NCI-H1048 (cell line): Measurements from ENCODE around the gene ZNF77.
"Not testable (repeated sequence)": the region's sequence is repeated elsewhere in the genome, so short reads cannot be mapped to it uniquely, and the experiment has no call there.

Experiments
- DNase-seq: peaks from one replicate; lab custom pipeline; 2025; lab: John Stamatoyannopoulos, UW

Gene ZNF77

DNA sequence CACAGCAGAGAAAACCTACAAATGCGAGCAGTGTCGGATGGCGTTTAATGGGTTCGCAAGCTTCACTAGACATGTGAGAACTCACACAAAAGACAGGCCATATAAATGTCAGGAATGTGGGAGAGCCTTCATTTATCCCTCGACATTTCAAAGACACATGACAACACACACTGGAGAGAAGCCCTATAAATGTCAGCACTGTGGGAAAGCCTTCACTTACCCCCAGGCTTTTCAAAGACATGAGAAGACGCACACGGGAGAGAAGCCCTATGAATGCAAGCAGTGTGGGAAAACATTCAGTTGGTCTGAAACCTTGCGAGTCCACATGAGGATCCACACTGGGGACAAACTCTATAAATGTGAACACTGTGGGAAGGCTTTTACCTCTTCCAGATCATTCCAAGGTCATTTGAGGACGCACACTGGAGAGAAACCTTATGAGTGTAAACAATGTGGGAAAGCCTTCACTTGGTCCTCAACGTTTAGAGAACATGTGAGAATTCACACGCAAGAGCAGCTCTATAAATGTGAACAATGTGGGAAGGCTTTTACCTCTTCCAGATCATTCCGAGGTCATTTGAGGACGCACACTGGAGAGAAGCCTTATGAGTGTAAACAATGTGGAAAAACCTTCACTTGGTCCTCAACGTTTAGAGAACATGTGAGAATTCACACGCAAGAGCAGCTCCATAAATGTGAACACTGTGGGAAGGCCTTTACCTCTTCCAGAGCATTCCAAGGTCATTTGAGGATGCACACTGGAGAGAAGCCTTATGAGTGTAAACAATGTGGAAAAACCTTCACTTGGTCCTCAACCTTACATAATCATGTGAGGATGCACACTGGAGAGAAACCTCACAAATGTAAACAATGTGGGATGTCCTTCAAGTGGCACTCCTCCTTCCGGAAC, 27.2 kb downstream of the ZNF77 start:
- no peak for DNase-seq

DNA sequence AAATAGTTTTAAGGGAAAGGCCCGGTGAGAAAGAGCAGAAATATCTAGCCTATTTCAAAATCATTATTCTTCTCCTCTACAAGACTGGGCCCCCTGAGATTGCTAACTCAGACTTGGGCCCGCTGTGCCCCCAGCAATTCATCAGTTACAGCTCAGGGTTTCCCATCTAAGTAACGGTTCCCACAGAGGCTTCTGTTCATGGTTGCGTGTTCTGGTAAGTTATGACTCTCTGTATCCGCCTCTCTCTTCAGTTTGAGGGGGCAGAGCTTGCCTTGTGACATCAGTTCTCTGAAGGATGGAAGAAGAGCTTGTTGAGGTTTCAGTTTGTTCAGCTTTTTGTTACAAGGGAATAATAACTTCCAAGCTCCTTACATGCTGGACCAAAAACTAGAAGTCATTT, 32.5 kb downstream of the ZNF77 start:
- DNase-seq = no peak

DNA sequence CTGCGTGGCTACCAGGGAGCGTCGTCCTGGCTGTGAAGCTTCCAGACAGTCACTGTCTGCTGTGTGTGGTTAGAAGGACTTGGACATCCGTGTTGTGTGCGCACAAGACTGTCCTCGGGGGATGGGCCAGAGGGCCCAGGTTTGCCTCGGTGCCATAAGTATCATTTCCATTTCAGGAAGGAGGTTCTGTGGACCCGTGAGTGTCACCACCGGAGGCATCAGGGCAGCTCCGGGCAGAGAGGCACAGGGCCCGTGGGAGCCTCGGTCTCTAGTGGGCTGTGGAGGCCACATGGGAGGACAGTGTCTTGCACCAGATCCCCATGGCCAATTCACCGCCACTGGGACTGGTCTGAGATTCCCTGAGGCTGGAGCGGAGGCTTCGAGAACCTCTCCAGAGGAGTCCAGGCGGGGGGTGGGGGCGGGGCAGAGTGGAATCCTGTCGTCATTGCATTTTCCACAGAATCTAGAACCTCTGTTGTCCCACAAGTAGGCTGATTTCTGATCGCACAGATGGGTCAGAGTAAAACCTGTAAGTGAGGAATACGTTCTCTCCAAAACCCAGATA, 38.1 kb downstream of the ZNF77 start:
- no peak for DNase-seq

- DNase-seq = no peak
These were observed 38.8 kb downstream of the ZNF77 start for GRCh38 chr19:2905918-2906519.

GRCh38 chr19:2903326-2903725, 41.4 kb downstream of the ZNF77 start:
- DNase-seq = not testable (repeated sequence)

- no peak for DNase-seq
These were observed 42.1 kb downstream of the ZNF77 start for GRCh38 chr19:2902590-2903218.

DNA sequence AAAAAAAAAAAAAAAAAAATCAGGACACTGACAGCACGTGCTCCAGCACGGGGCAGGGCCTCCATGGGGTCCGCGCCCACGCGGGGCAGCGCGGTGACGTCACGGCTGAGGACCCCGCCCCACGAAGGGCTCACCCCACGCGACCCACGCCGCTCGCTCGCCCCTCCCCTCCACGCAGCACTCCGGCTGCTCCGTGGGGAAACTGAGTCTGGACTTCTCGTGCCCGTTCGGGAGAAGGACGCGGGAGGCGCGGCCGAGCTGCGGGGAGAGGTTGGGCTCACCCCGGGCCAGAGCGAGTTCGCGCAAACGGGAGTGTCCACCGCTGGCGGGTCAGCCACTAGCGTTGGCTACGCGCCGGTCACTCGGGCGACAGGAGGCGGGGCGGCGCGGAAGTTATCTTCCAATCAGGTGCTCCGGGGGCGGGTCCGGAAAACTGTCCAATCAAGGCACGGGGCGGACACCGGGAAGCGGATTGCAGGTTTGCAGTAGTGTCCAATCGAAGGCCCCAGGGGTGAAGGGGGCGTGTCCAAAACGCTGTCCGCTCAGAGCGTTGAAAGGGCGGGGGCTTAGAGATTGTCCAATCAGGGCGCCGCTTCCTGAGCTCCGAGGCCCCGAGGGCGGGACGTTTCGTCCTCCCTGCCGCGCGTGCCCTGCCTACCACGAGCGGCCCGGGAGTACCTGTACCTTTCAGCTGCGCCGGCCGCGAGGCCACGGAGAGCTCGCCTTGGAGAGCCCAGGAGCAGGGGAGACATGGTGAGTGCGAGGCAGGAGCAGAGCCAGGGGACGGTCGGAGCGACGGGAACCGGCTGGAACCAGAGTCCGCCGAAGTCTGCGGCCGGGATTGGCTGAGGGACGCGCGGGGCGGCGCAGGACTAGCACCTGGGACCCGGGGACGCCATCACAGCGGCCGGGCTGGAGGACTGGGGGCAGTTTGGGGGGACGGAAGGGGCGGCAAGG, 44.2 kb downstream of the ZNF77 start, which contains the start of gene ZNF57:
Gene ZNF57 (plus strand): TSS at position 633 of the 957 bp plus-strand sequence. CDS start 118 bp downstream, at position 751.
- peak; percentile 98 for DNase-seq

GRCh38 chr19:2896694-2897093, 48.1 kb downstream of the ZNF77 start:
- no peak for DNase-seq

DNA sequence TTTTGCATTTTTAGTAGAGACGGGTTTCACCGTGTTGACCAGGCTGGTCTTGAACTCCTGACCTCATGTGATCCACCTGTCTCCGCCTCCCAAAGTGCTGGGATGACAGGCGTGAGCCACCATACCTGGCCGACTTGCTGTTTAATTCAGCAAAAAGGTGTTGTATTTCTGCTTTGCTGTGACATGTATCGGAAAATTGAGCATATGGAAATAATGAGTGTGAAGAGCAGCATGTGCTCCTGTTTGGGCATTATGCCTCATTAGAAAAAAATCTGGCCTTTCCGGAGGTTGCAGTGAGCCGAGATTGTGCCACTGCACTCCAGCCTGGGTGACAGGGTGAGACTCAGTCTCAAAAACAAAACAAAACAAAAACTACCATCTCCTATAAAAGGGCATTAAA, 54.2 kb downstream of the ZNF77 start:
- not testable (repeated sequence) for DNase-seq

DNA sequence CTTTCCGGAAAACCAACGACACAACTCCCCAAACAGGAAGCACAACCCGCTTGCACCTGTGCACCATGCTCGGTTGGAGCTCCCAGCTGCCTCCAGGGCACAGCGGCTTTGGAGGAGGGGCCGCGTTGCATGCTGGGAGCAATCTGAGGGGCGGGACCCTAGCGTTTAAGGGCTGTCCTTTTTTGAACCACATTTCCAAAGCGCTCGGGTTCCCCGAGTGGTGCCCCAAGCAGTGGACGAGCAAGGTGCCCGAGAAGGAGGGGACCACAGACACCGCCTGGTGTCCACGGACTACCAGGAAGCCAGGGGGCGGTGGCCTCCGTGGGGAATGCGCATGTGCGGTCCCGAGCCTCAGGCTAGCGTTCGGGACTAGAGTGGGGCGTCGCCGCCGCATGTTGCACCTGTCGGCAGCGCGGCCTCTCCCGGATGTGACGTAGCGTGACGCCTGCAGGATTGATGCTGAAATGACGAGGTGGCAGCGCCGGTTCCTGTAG, 56.0 kb downstream of the ZNF77 start:
- peak; percentile 88 for DNase-seq

- peak; percentile 17 for DNase-seq
These were observed 57.3 kb downstream of the ZNF77 start for GRCh38 chr19:2887391-2887914.

DNA sequence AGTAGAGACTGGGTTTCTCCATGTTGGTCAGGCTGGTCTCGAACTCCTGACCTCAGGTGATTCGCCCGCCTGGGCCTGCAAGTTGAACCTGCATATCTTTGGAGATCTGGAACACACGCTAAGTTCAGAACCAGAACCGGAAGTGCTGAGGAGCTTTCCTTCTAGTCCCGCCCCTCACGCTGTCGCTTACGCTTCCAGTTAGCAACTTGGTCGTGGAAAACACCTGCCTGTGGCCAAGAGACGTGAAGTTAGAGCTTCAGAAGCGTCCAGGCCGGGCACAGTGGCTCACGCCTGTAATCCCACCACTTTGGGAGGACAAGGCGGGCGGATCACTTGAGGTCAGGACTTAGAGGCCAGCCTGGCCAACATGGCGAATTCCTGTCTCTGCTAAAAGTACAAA, 59.0 kb downstream of the ZNF77 start:
- DNase-seq = no peak

DNA sequence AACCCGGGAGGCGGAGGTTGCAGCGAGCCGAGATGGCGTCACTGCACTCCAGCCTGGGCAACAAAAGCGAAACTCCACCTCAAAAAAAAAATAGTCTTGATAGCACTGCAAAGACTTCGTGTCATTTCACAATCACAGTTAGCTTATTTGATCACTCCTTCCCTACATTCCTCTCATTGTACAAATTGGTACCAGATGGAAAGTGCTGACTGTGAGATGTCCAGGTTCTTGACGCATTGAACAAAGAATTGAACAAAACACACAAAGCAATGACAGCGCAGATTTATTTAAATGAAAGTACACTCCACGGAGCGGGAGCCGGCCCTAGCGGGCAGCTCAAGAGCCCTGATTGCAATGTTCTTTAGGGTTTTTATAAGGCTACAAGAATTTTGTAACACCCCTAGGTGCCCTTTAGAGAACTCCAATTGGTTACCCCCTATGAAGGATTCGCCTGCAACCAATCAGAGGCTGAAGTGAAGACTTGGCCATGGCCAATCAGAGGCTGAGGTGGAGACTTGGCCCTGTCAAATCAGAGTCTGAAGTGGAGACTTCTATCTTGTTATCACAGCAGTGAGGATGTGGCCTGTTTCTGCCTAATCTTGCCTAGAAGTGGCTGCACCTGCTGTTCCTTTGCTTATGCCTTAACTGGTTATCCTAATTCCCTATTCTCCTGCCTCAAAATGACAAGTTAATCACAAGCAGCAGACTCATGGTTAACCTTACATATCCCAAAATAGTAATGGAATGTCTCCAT, 60.9 kb downstream of the ZNF77 start:
- no peak for DNase-seq
